ENCODE data around the gene COX7C.

DNA sequence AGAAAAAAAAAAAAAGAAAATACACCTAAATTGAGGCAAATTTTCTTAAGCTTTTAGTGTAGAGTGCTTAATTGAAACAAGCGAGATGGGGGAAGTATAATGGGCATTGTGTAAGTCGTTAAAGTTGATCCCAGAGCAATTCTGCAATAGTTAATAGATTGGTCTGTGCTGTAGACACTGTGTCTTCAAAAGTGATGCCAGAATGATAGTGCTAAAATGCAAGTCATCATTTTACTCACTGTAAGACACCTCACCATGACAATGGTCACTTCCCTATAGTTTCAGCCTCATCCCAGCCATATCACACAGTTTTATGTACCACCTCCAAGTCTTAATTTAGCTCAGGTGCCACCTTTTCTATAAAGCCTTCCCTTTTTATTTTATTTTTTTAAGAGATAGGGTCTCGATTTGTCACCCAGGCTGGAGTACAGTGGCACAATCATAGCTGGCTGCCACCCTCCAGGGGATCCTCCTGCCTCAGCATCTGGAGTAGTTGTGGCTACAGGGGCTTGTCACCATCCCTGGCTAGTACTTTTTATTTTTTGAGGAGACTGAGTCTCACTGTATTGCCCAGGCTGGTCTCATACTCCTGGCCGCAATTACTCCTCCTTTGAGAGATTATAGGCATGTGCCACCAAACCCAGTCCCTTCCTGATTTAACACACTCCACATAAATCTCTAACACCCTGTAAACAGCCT lies 6.2 kb downstream of the COX7C start:
- TF ChIP-seq, protein P1, sequence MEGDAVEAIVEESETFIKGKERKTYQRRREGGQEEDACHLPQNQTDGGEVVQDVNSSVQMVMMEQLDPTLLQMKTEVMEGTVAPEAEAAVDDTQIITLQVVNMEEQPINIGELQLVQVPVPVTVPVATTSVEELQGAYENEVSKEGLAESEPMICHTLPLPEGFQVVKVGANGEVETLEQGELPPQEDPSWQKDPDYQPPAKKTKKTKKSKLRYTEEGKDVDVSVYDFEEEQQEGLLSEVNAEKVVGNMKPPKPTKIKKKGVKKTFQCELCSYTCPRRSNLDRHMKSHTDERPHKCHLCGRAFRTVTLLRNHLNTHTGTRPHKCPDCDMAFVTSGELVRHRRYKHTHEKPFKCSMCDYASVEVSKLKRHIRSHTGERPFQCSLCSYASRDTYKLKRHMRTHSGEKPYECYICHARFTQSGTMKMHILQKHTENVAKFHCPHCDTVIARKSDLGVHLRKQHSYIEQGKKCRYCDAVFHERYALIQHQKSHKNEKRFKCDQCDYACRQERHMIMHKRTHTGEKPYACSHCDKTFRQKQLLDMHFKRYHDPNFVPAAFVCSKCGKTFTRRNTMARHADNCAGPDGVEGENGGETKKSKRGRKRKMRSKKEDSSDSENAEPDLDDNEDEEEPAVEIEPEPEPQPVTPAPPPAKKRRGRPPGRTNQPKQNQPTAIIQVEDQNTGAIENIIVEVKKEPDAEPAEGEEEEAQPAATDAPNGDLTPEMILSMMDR (IDR thresholded peaks at IDR 0.05; ENCODE audit: poor library complexity, severe bottlenecking): no peak
- TF ChIP-seq EZH2 (IDR thresholded peaks at IDR 0.05; ENCODE audit: borderline replicate concordance, insufficient read depth, low read length, poor library complexity, severe bottlenecking) (no peak), RAD21 (conservative IDR thresholded peaks at IDR 0.05) (no peak), TAF1 (IDR thresholded peaks at IDR 0.05; ENCODE audit: low read depth) (no peak), SMC3 (conservative IDR thresholded peaks at IDR 0.05; ENCODE audit: poor library complexity) (no peak), MXI1 (conservative IDR thresholded peaks at IDR 0.05; ENCODE audit: poor library complexity, severe bottlenecking) (no peak), POLR2AphosphoS5 (IDR thresholded peaks at IDR 0.05) (no peak)
